ENCODE results near the gene CABP2. TPM values are rescaled to one million over a fixed set of nuclear protein-coding genes. Genes with fewer than 3 reads are reported as not detected.

Gene CABP2
- total and polyA plus RNA-seq, 7 experiments from 2014 or later = not detected

- no peaks in the 10 kb centered on the region for H3K9me3 ChIP-seq (ENCODE audit: control insufficient read depth in 2 of 3, low read length in 3 of 3)
- POLR2A ChIA-PET = interaction anchor here (0.6 kb wide), 1 partner anchor 55 kb away, joined by 3 read pairs; no protein-coding TSS in a partner anchor
- Mint-ChIP-seq H3K36me3 (no peaks in the 10 kb centered on the region), H3K4me3 (no peak overlapping the region), H3K9me3 (peaks cover 0 to under 1% (median 0%) of the 10 kb centered on the region in 11 donors), H3K4me1 (no peaks in the 10 kb centered on the region), H3K27me3 (peaks cover 0 to 9% (median 0%) of the 10 kb centered on the region in 5 donors), H3K27ac (no peak overlapping the region)
- intact Hi-C loops (cut with micrococcal nuclease) = no loop called here
- no peaks in the 10 kb centered on the region for H3K36me3 ChIP-seq (ENCODE audit: control insufficient read depth in 2 of 3, insufficient read depth in 3 of 3, low read length in 3 of 3)
- H3K4me3 ChIP-seq (ENCODE audit: low read length) = no peak overlapping the region
- no peaks in the 10 kb centered on the region for H3K4me1 ChIP-seq (ENCODE audit: control insufficient read depth in 2 of 2, insufficient read depth in 2 of 2, low read length in 2 of 2)
- CTCF ChIA-PET = interaction anchor here (1.2 kb wide), 1 partner anchor 374 kb away, joined by 3 read pairs; no protein-coding TSS in a partner anchor
- H3K27ac ChIP-seq (ENCODE audit: low read depth, low read length) = no peak overlapping the region
- DNase-seq = no peak
- no peak for ATAC-seq
- no peaks in the 10 kb centered on the region for H3K27me3 ChIP-seq (ENCODE audit: control insufficient read depth in 2 of 2, insufficient read depth in 2 of 2, low read length in 2 of 2)
Measured at GRCh38 chr11:67541198-67541597, 18.0 kb upstream of the CABP2 start.

- H3K36me3 ChIP-seq (ENCODE audit: control insufficient read depth in 2 of 3, insufficient read depth in 3 of 3, low read length in 3 of 3) = no peaks in the 10 kb centered on the region
- no peak overlapping the region for H3K27ac ChIP-seq (ENCODE audit: low read depth, low read length)
- ATAC-seq (no peak), DNase-seq (no peak)
- Mint-ChIP-seq H3K27ac (no peak overlapping the region), H3K27me3 (peaks cover 0 to 4% (median 2%) of the 10 kb centered on the region in 5 donors), H3K4me1 (no peaks in the 10 kb centered on the region), H3K36me3 (no peaks in the 10 kb centered on the region), H3K4me3 (no peak overlapping the region), H3K9me3 (peaks cover 0 to 11% (median under 1%) of the 10 kb centered on the region in 11 donors)
- no peak overlapping the region for H3K4me3 ChIP-seq (ENCODE audit: low read length)
- ChIA-PET CTCF (interaction anchor here (0.6 kb wide), 1 partner anchor 798 kb away, joined by 3 read pairs; no protein-coding TSS in a partner anchor), POLR2A (no interaction called here)
- H3K4me1 ChIP-seq (ENCODE audit: control insufficient read depth in 2 of 2, insufficient read depth in 2 of 2, low read length in 2 of 2) = no peaks in the 10 kb centered on the region
- no peaks in the 10 kb centered on the region for H3K27me3 ChIP-seq (ENCODE audit: control insufficient read depth in 2 of 2, insufficient read depth in 2 of 2, low read length in 2 of 2)
- no peaks in the 10 kb centered on the region for H3K9me3 ChIP-seq (ENCODE audit: control insufficient read depth in 2 of 3, low read length in 3 of 3)
- intact Hi-C loops (cut with micrococcal nuclease) = no loop called here
Measured at GRCh38 chr11:67539550-67539949, 16.3 kb upstream of the CABP2 start.

DNA sequence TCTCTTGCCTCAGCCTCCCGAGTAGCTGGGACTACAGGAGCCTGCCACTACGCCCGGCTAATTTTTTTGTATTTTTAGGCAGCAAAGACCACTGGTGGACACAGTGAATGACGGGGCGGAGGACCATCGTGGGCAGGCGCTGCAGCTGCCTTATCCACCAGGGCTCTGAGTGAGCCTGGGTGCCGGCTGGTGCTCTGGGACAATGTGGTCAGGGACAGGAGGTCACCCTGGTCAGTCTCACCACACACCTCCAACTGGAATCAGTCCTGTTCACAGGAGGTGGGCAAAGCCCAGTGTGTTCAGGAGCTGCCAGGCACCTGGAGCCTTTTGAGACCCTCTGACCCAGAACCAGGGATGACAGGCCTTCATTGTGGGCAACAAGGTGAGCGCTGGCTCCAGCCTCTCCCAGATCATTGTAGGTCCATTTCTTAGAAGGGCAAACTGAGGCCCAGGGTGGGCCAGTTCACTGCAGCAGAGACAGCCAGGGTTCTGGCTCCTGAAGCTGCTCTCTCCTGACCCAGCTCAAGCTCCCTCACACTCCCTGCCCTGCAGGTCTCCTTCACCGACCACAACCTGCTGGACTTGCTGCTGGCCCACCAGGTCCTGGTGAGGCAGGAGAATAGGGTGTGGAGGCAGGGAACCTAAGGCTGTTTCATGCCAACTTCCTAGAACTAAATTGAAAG, 15.7 kb upstream of the CABP2 start:
- ChIA-PET POLR2A (no interaction called here), CTCF (no interaction called here)
- Histone ChIP-seq H3K9me3 (ENCODE audit: control insufficient read depth in 2 of 3, low read length in 3 of 3) (no peaks in the 10 kb centered on the region), H3K27ac (ENCODE audit: low read depth, low read length) (no peak overlapping the region), H3K4me1 (ENCODE audit: control insufficient read depth in 2 of 2, insufficient read depth in 2 of 2, low read length in 2 of 2) (no peaks in the 10 kb centered on the region), H3K36me3 (ENCODE audit: control insufficient read depth in 2 of 3, insufficient read depth in 3 of 3, low read length in 3 of 3) (no peaks in the 10 kb centered on the region), H3K4me3 (ENCODE audit: low read length) (no peak overlapping the region), H3K27me3 (ENCODE audit: control insufficient read depth in 2 of 2, insufficient read depth in 2 of 2, low read length in 2 of 2) (no peaks in the 10 kb centered on the region)
- H3K4me3 Mint-ChIP-seq = no peak overlapping the region
- peaks cover 0 to 17% (median 4%) of the 10 kb centered on the region in 11 donors for H3K9me3 Mint-ChIP-seq
- no peak for ATAC-seq
- H3K27ac Mint-ChIP-seq = no peak overlapping the region
- no peaks in the 10 kb centered on the region for H3K4me1 Mint-ChIP-seq
- peaks cover 0 to 2% (median 2%) of the 10 kb centered on the region in 5 donors for H3K36me3 Mint-ChIP-seq
- no peak for DNase-seq
- intact Hi-C loops (cut with micrococcal nuclease) = no loop called here
- H3K27me3 Mint-ChIP-seq = peaks cover 0 to 6% (median 4%) of the 10 kb centered on the region in 5 donors

DNA sequence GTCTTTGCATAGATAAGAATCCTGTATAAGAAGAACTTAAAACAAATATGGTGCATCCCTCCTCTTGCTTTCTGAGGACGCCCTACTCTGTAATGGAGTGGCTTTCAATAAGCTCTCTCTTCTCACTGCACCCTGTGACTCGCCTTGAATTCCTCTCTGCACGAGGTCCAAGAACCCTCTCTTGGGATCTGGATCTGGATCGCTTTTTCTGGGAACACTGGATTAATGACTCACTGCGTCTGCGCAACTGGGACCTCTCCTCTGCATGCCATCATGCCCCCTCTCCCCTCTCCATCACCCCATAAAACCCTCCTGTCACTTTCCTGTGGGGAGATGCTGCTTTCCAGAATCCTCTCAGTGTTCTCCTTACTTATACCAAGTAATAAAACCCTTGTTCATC, 15.1 kb upstream of the CABP2 start:
- no peaks in the 10 kb centered on the region for H3K27me3 ChIP-seq (ENCODE audit: control insufficient read depth in 2 of 2, insufficient read depth in 2 of 2, low read length in 2 of 2)
- H3K27me3 Mint-ChIP-seq = peaks cover 0 to 9% (median 4%) of the 10 kb centered on the region in 5 donors
- DNase-seq (no peak), ATAC-seq (no peak)
- no peak overlapping the region for H3K4me3 ChIP-seq (ENCODE audit: low read length)
- H3K27ac Mint-ChIP-seq = no peak overlapping the region
- H3K27ac ChIP-seq (ENCODE audit: low read depth, low read length) = no peak overlapping the region
- intact Hi-C loops (cut with micrococcal nuclease) = no loop called here
- no peaks in the 10 kb centered on the region for H3K4me1 Mint-ChIP-seq
- no peak overlapping the region for H3K4me3 Mint-ChIP-seq
- no peaks in the 10 kb centered on the region for H3K4me1 ChIP-seq (ENCODE audit: control insufficient read depth in 2 of 2, insufficient read depth in 2 of 2, low read length in 2 of 2)
- H3K36me3 Mint-ChIP-seq = peaks cover 0 to 5% (median 2%) of the 10 kb centered on the region in 5 donors
- peaks cover 0 to 23% (median 8%) of the 10 kb centered on the region in 11 donors for H3K9me3 Mint-ChIP-seq
- ChIA-PET CTCF (interaction anchor here (0.6 kb wide), 2 partner anchors 93 to 527 kb away, joined by 3 to 5 read pairs; no protein-coding TSS in a partner anchor), POLR2A (no interaction called here)
- no peaks in the 10 kb centered on the region for H3K36me3 ChIP-seq (ENCODE audit: control insufficient read depth in 2 of 3, insufficient read depth in 3 of 3, low read length in 3 of 3)
- H3K9me3 ChIP-seq (ENCODE audit: control insufficient read depth in 2 of 3, low read length in 3 of 3) = peaks cover 0 to 6% (median 0%) of the 10 kb centered on the region in 3 experiments

GRCh38 chr11:67535561-67535960, 12.3 kb upstream of the CABP2 start:
- CTCF ChIA-PET = no interaction called here
- Histone ChIP-seq H3K27ac (ENCODE audit: low read depth, low read length) (no peak overlapping the region), H3K4me3 (ENCODE audit: low read length) (no peak overlapping the region), H3K4me1 (ENCODE audit: control insufficient read depth in 2 of 2, insufficient read depth in 2 of 2, low read length in 2 of 2) (no peaks in the 10 kb centered on the region), H3K36me3 (ENCODE audit: control insufficient read depth in 2 of 3, insufficient read depth in 3 of 3, low read length in 3 of 3) (no peaks in the 10 kb centered on the region), H3K9me3 (ENCODE audit: control insufficient read depth in 2 of 3, low read length in 3 of 3) (peaks cover 0 to 8% (median 0%) of the 10 kb centered on the region in 3 experiments), H3K27me3 (ENCODE audit: control insufficient read depth in 2 of 2, insufficient read depth in 2 of 2, low read length in 2 of 2) (no peaks in the 10 kb centered on the region)
- H3K27ac Mint-ChIP-seq = no peak overlapping the region
- ATAC-seq = no peak
- intact Hi-C loops (cut with micrococcal nuclease) = no loop called here
- H3K4me1 Mint-ChIP-seq = no peaks in the 10 kb centered on the region
- H3K9me3 Mint-ChIP-seq = peaks cover 0 to 29% (median 8%) of the 10 kb centered on the region in 11 donors
- H3K27me3 Mint-ChIP-seq = peaks cover 0 to 9% (median 4%) of the 10 kb centered on the region in 5 donors
- H3K4me3 Mint-ChIP-seq = no peak overlapping the region
- no peak for DNase-seq
- H3K36me3 Mint-ChIP-seq = peaks cover 0 to 5% (median 3%) of the 10 kb centered on the region in 5 donors
- POLR2A ChIA-PET = no interaction called here

- H3K4me3 ChIP-seq (ENCODE audit: low read length) = no peak overlapping the region
- CTCF ChIA-PET = interaction anchor here (0.5 to 0.6 kb wide), 2 partner anchors 59 to 83 kb away, joined by 3 read pairs; no protein-coding TSS in a partner anchor
- Mint-ChIP-seq H3K36me3 (peaks cover 0 to 5% (median 3%) of the 10 kb centered on the region in 5 donors), H3K27me3 (peaks cover 0 to 9% (median 4%) of the 10 kb centered on the region in 5 donors), H3K4me3 (no peak overlapping the region), H3K27ac (no peak overlapping the region), H3K9me3 (peaks cover 0 to 29% (median 8%) of the 10 kb centered on the region in 11 donors), H3K4me1 (no peaks in the 10 kb centered on the region)
- no peak overlapping the region for H3K27ac ChIP-seq (ENCODE audit: low read depth, low read length)
- ATAC-seq (no peak), DNase-seq (no peak)
- H3K27me3 ChIP-seq (ENCODE audit: control insufficient read depth in 2 of 2, insufficient read depth in 2 of 2, low read length in 2 of 2) = no peaks in the 10 kb centered on the region
- intact Hi-C loops (cut with micrococcal nuclease) = no loop called here
- no peaks in the 10 kb centered on the region for H3K36me3 ChIP-seq (ENCODE audit: control insufficient read depth in 2 of 3, insufficient read depth in 3 of 3, low read length in 3 of 3)
- H3K9me3 ChIP-seq (ENCODE audit: control insufficient read depth in 2 of 3, low read length in 3 of 3) = peaks cover 0 to 8% (median 0%) of the 10 kb centered on the region in 3 experiments
- H3K4me1 ChIP-seq (ENCODE audit: control insufficient read depth in 2 of 2, insufficient read depth in 2 of 2, low read length in 2 of 2) = no peaks in the 10 kb centered on the region
- POLR2A ChIA-PET = interaction anchor here (0.7 kb wide), 1 partner anchor 138 kb away, joined by 3 read pairs; no protein-coding TSS in a partner anchor
Measured at GRCh38 chr11:67534070-67534679, 10.9 kb upstream of the CABP2 start.

Data from naive thymus-derived CD4-positive, alpha-beta T cell (primary cell).